ENCODE data around the gene AFF4. TPM values are rescaled to one million over a fixed set of nuclear protein-coding genes. Genes with fewer than 3 reads are reported as not detected.

Gene AFF4
- total and polyA plus RNA-seq, 12 donors: 7.0 to 63.8 (median 52.5) TPM

DNA sequence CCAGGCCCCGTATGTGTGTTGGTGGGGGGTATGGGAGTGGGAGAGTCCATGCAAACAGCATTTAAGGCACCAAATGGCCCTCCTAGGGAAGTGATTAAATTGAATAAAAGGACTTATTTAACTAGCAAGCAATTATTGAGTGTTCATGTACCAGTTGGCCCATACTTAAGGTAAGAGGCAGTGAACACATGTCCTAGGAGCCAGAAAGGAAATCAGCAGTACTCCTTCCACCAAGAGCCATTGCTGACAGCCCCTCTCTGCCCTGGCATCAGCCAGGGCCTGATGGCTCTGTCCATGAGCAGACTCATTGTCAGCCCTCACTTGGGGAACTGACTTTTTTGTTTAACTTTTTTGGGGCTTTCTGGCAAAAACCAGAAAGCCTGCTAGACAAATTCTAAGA lies 122.5 kb downstream of the AFF4 start:
- ATAC-seq: no peak
- Histone ChIP-seq H3K36me3 (no peaks in the 10 kb centered on the region), H3K9me3 (no peaks in the 10 kb centered on the region), H3K27me3 (no peaks in the 10 kb centered on the region), H3K4me1 (peaks cover 0 to 27% (median 7%) of the 10 kb centered on the region in 9 donors), H3K4me3 (no peak overlapping the region), H3K27ac (peak overlapping the region in 6 of 10 donors; percentile 50 to 78 (median 61))
- WGBS, 2 donors: 77 to 79% methylated on average over 1 of the region's 1 CpG
- intact Hi-C loops (cut with DNase I): no loop called here
- DNase-seq: no peak
- TF ChIP-seq, protein P1, sequence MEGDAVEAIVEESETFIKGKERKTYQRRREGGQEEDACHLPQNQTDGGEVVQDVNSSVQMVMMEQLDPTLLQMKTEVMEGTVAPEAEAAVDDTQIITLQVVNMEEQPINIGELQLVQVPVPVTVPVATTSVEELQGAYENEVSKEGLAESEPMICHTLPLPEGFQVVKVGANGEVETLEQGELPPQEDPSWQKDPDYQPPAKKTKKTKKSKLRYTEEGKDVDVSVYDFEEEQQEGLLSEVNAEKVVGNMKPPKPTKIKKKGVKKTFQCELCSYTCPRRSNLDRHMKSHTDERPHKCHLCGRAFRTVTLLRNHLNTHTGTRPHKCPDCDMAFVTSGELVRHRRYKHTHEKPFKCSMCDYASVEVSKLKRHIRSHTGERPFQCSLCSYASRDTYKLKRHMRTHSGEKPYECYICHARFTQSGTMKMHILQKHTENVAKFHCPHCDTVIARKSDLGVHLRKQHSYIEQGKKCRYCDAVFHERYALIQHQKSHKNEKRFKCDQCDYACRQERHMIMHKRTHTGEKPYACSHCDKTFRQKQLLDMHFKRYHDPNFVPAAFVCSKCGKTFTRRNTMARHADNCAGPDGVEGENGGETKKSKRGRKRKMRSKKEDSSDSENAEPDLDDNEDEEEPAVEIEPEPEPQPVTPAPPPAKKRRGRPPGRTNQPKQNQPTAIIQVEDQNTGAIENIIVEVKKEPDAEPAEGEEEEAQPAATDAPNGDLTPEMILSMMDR (IDR thresholded peaks at IDR 0.05): no peak

DNA sequence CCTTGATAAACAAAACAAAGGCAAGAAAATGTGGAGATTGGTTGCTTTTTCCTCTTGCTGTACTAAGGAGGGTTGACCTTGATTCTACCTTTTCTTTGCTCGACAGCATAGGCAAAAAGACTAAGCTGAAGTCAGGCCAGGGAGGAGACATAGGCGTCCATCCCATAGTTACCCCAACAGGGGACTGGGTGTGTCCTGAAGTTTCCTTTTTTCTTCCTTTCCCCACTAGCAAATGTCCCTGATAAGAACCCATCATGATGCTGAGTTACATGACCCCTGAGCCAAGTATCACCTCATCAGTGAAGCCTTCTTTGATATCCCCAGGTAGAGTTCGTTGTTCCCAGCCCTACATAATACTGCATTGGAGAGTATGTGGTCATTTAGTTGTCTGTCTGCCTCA lies 123.1 kb downstream of the AFF4 start:
- intact Hi-C loops (cut with DNase I): no loop called here
- Histone ChIP-seq H3K27me3 (no peaks in the 10 kb centered on the region), H3K4me1 (peaks cover 0 to 27% (median 7%) of the 10 kb centered on the region in 9 donors), H3K4me3 (no peak overlapping the region), H3K9me3 (no peaks in the 10 kb centered on the region), H3K27ac (peak overlapping the region in 9 of 10 donors; percentile 18 to 78 (median 58)), H3K36me3 (no peaks in the 10 kb centered on the region)
- TF ChIP-seq, protein P1 (IDR thresholded peaks at IDR 0.05): no peak
- no peak for DNase-seq
- WGBS, 2 donors: 67 to 73% methylated on average over 3 of the region's 3 CpGs
- peak in 2 of 8 donors; percentile 13 to 14 for ATAC-seq

DNA sequence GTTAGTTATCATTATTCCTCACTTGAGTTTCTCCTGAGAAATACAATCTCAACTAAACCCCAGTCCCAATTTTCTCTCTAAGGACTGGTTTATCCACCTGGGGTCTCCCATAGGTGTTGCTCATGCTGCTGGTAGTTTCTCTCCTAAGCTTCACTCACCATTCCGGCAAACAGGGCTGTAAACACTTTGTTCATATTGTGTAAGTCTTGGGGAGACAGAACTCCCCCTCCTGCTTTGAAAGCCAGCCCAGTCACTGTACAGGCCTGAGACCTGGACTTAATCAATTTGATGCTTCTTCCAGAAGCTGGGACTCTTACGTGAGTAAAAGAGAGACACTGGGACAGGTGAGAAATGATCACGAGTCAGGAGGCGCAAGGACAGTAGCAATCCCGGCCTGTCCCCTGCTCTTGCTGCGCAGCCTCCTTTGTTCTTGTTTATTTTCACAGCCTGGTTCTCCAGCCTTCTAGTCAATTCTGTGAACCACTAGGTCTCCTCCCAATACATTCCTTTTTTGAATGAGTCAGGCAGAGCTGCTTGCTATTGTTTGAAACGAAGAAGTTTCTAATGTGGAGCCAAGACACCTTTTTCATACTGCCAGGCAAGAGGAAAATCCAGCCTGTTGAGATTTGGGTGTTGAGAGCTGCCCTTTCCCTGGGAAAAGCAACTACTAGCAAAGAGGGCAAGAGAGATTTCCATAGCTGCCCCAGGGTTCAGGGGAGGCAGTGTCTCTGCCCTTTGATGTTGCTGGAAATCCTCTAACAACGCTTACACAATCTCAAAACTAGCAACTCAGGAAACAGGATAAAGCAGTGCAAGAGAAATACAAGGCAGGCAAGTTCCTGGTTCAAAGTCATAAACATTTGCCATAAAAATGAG lies 123.8 kb downstream of the AFF4 start:
- Histone ChIP-seq H3K4me3 (no peak overlapping the region), H3K36me3 (no peaks in the 10 kb centered on the region), H3K27ac (peak overlapping the region in 9 of 10 donors; percentile 18 to 78 (median 58)), H3K9me3 (no peaks in the 10 kb centered on the region), H3K27me3 (no peaks in the 10 kb centered on the region), H3K4me1 (peaks cover 0 to 27% (median 7%) of the 10 kb centered on the region in 9 donors)
- TF ChIP-seq, protein P1 (IDR thresholded peaks at IDR 0.05): no peak
- intact Hi-C loops (cut with DNase I): loop anchor here in 1 of 10 donors (10.0 kb wide), 1 partner anchor 205 kb away; no protein-coding TSS in a partner anchor
- no peak for DNase-seq
- 77 to 88% methylated on average over 8 of the region's 8 CpGs for WGBS, 2 donors
- ATAC-seq: peak in 5 of 8 donors; percentile 31 to 65 (median 58)

DNA sequence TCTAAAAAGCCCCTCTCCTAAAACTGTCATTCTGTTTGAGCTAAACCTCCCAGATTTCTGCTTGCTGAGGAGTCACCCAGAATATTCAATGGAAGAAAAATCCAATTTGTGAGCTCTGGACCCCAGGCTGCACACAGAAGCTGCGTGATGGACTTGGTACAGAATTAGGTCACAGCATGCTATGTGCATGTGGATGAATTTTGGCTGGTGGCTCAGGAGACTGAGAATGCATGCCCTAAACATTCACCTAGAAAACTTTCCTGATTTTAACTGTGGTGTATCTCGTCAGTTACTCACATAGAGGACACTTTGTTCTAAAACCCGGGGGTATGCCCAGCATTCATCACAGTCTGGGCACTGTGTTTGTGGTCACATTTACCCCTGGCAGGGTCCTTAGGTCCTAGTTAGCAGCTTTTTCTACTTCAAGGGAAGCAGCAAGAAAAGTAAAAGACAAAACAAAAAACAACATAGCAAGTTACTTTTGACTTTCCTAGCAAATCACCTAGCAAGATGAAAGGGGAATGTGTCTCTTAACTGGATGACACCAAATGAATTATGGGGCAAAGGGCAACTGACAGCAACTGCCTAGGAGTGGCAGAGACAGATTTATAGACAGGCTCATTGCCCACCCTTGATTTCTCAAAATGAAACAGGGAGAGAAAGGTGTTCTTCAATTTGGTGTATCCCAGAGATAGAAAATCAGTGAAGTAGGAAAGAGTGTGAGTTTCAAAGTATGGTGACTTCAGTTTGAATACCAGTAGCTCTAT lies 124.7 kb downstream of the AFF4 start:
- no peaks in the 10 kb centered on the region for H3K36me3 ChIP-seq
- peaks cover 0 to 27% (median 7%) of the 10 kb centered on the region in 9 donors for H3K4me1 ChIP-seq
- no peaks in the 10 kb centered on the region for H3K9me3 ChIP-seq
- H3K27ac ChIP-seq: peak overlapping the region in 7 of 10 donors; percentile 50 to 78 (median 64)
- intact Hi-C loops (cut with DNase I): loop anchor here in 1 of 10 donors (10.0 kb wide), 1 partner anchor 206 kb away; no protein-coding TSS in a partner anchor
- H3K4me3 ChIP-seq: no peak overlapping the region
- H3K27me3 ChIP-seq: no peaks in the 10 kb centered on the region
- no peak for ATAC-seq
- DNase-seq: no peak
- TF ChIP-seq, protein P1 (IDR thresholded peaks at IDR 0.05): no peak
- 77 to 82% methylated on average over 3 of the region's 3 CpGs for WGBS, 2 donors
